GM19043 (cell line): ENCODE data around the gene INTS4.
"Not testable (repeated sequence)": the region's sequence is repeated elsewhere in the genome, so short reads cannot be mapped to it uniquely, and the experiment has no call there.

Source experiments
- ATAC-seq: cut with Tn5 transposase; IDR thresholded peaks from one replicate; pipeline ENCODE4 v1.9.1; 2021; ENCODE audit warnings: low read depth; ENCODE audit not compliant: unreplicated experiment

INTS4 gene

GRCh38 chr11:77994434-77995362, at the start of gene INTS4:
Gene INTS4 (minus strand): TSS chr11:77994668. CDS start chr11:77994643, 25 bp downstream.
- ATAC-seq, result peak; percentile 99

DNA sequence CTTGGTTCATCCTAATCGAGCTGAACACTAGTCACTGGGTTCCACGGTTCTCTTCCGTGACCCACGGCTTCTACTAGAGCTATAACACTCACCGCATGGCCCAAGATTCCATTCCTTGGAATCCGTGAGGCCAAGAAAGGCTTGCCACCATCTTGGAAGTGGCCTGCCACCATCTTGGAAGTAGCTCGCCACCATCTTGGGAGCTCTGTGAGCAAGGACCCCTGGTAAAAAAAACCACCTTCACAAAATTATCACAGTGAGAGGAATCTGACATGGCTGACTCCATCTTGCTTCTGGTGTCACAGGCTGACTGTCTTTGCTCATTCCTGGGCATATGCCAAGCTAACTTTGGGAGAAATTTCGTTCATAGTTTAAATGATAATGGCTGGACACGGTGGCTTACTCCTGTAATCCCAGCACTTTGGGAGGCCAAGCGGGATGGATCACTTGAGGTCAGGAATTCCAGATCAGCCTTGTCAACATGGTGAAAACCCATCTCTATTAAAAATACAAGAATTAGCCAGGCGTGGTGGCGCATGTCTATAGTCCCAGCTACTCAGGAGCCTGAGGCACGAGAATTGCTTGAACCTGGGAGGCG, 47.5 kb upstream of the INTS4 start:
- no peak for ATAC-seq

DNA sequence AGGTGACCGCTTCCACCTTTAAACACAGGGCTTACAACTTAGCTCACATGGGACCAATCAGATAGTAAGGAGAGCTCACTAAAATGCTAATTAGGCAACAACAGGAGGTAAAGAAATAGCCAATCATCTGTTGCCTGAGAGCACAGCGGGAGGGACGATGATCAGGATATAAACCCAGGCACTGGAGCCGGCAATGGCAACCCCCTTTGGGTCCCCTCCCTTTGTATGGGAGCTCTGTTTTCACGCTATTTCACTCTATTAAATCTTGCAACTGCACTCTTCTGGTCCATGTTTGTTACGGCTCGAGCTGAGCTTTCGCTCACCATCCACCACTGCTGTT, 46.9 kb upstream of the INTS4 start:
- ATAC-seq, result not testable (repeated sequence)

- ATAC-seq, result no peak
Observed at GRCh38 chr11:78040691-78041379, 46.4 kb upstream of the INTS4 start.

GRCh38 chr11:78039919-78040671, 45.6 kb upstream of the INTS4 start:
- ATAC-seq, result peak; percentile 74

DNA sequence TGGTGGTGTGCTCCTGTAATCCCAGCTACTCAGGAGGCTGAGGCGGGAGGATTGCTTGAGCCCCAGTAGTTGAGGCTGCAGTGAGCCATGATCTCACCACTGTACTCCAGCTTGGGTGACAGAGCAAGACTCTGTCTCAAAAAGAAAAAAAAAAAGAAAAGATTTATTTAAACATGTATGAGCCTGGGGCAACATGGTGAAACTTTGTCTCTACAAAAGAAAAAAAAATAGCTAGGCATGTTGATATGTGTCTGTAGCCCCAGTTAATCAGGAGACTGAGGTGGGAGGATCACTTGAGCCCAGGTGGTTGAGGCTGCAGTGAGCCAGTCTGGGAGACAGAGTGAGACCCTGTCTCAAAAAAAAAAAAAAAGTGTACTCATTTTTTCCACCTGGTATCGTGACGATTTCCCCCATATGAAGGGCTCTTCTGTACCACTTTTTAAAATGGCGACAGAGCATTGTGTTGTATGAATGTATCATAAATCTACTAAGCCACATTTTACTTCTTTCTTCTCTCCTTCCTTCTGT, 45.0 kb upstream of the INTS4 start:
- peak; percentile 24 for ATAC-seq

- ATAC-seq, result no peak
Observed at GRCh38 chr11:78038697-78039313, 44.3 kb upstream of the INTS4 start.

GRCh38 chr11:78037825-78038620, 43.6 kb upstream of the INTS4 start:
- no peak for ATAC-seq

- ATAC-seq, result no peak
Observed at GRCh38 chr11:78037056-78037455, 42.6 kb upstream of the INTS4 start.

DNA sequence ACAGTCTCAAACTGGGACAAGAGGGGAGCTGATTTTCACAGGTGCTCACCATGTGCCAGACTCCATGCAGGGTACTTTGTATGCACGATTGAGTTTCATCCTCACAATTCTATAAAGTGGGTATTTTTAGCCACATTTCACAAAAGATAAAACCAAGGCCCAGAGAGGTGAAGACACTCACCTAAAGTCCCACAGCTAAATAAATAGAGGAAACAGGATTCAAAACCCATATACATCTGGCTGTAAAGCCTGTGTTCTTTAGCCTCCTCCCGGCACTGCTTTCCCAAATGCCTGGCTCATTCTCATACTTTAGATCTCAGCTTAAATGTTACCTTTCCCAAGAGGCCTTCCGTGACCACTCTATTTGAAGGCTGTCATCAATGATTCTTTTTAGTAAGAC, 41.8 kb upstream of the INTS4 start:
- ATAC-seq, result no peak

DNA sequence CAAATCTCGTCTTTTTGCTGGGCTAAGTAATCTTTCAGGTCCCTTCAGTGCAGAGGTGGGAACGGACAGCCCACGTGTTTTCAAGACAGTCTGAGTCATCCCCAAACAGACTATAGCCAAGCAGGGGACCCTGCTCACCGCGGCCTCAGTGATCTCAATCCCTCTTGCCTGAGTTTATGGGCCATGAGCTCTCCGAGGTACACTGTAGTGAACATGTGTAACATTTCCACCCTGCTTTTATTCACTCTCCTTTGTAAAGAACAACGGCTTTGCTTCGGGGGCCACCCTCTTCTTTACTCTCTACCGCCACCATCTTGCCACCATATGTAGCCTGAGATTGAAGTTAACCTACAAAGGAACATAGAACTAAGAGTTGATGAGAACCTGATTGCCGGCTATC, 40.2 kb upstream of the INTS4 start:
- ATAC-seq, result no peak

DNA sequence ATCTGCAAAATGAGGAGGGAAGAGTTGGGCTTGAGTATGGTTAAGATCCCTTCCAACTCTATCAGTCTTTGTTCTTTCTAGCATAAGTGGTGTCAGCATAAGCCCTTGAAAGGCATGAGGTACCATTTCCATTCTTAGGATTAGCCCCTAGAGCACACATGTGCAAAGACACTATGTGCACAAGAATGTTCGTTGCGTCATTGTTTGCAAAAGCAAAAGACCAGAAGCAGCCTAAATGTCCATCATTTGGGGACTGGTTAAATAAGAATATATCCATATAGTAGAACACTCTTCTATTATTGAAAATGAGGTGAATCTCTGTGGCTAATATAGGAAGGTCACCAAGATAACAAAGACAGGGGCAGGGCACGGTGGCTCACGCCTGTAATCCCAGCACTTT, 38.6 kb upstream of the INTS4 start:
- ATAC-seq, result no peak

GRCh38 chr11:78032090-78032489, 37.6 kb upstream of the INTS4 start:
- no peak for ATAC-seq

GRCh38 chr11:78031629-78032028, 37.2 kb upstream of the INTS4 start:
- peak; percentile 90 for ATAC-seq

- no peak for ATAC-seq
Observed at GRCh38 chr11:78030429-78031325, 36.2 kb upstream of the INTS4 start.

DNA sequence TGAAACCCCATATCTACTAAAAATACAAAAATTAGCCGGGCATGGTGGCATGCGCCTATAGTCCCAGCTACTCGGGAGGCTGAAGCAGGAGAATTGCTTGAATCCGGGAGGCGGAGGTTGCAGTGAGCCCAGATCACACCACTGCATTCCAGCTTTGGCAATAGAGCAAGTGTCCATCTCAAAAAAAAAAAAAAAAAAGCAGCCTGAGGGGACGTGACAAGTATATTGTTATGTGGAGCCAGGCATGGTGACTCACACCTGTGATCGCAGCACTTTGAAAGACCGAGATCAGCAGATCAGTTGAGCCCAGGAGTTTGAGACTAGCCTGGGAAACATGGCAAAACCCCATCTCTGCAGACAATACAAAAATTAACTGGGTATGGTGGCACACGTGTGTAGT, 34.0 kb upstream of the INTS4 start:
- ATAC-seq, result not testable (repeated sequence)

GRCh38 chr11:78027759-78028158, 33.3 kb upstream of the INTS4 start:
- no peak for ATAC-seq

- ATAC-seq, result no peak
Observed at GRCh38 chr11:78025378-78025777, 30.9 kb upstream of the INTS4 start.
